HUES6 (cell line): ENCODE data around the gene COL5A1.
"Not testable (repeated sequence)": the region's sequence is repeated elsewhere in the genome, so short reads cannot be mapped to it uniquely, and the experiment has no call there.

Experiments
- H3K27ac ChIP-seq: 2 replicates; pipeline ENCODE4 v1.7.0; 2013; ENCODE audit warnings: low read depth, mild to moderate bottlenecking, low read length, inconsistent platforms
- H3K27me3 ChIP-seq: 2 replicates; pipeline ENCODE4 v1.6.1; 2013; ENCODE audit warnings: low read length; ENCODE audit not compliant: control insufficient read depth, insufficient read depth
- H3K36me3 ChIP-seq: 2 replicates; pipeline ENCODE4 v1.6.1; 2013; ENCODE audit warnings: low read length; ENCODE audit not compliant: control insufficient read depth, insufficient read depth
- H3K4me1 ChIP-seq: 2 replicates; pipeline ENCODE4 v1.6.1; 2013; ENCODE audit warnings: low read length; ENCODE audit not compliant: control insufficient read depth, insufficient read depth
- H3K4me3 ChIP-seq: 2 replicates; pipeline ENCODE4 v1.5.1; 2013; ENCODE audit warnings: low read depth, low read length
- H3K9ac ChIP-seq: one replicate; pipeline ENCODE4 v1.6.1; 2013; ENCODE audit warnings: mild to moderate bottlenecking, low read length
- H3K9me3 ChIP-seq: 2 replicates; pipeline ENCODE4 v1.6.1; 2013; ENCODE audit warnings: low read depth, low read length; ENCODE audit not compliant: control insufficient read depth, insufficient read depth

COL5A1 gene

GRCh38 chr9:134680393-134681060, 38.9 kb downstream of the COL5A1 start:
- Histone ChIP-seq H3K9me3 (peaks cover 7% of the 10 kb centered on the region), H3K36me3 (peaks cover 7% of the 10 kb centered on the region; the same call in 1 of the 2 replicates), H3K27me3 (no peaks in the 10 kb centered on the region), H3K9ac (no peak overlapping the region), H3K27ac (no peak overlapping the region), H3K4me1 (peaks cover 14% of the 10 kb centered on the region; the same call in 1 of the 2 replicates), H3K4me3 (no peak overlapping the region)

GRCh38 chr9:134681061-134681661, 39.6 kb downstream of the COL5A1 start:
- Histone ChIP-seq H3K4me1 (peaks cover 14% of the 10 kb centered on the region; the same call in 1 of the 2 replicates), H3K9me3 (peaks cover 7% of the 10 kb centered on the region; the same call in 1 of the 2 replicates), H3K36me3 (peaks cover 7% of the 10 kb centered on the region; the same call in 1 of the 2 replicates), H3K9ac (no peak overlapping the region), H3K27ac (no peak overlapping the region), H3K4me3 (no peak overlapping the region), H3K27me3 (no peaks in the 10 kb centered on the region)

- H3K27ac ChIP-seq, result no peak overlapping the region
- H3K27me3 ChIP-seq, result no peaks in the 10 kb centered on the region
- no peak overlapping the region for H3K4me3 ChIP-seq
- peaks cover 7% of the 10 kb centered on the region; the same call in 1 of the 2 replicates for H3K36me3 ChIP-seq
- peaks cover 14% of the 10 kb centered on the region; the same call in 1 of the 2 replicates for H3K4me1 ChIP-seq
- no peak overlapping the region for H3K9ac ChIP-seq
- peaks cover 7% of the 10 kb centered on the region; the same call in 1 of the 2 replicates for H3K9me3 ChIP-seq
Observed at GRCh38 chr9:134682026-134682425, 40.4 kb downstream of the COL5A1 start.

GRCh38 chr9:134682651-134683364, 41.2 kb downstream of the COL5A1 start:
- no peak overlapping the region for H3K9ac ChIP-seq
- no peak overlapping the region for H3K4me3 ChIP-seq
- H3K9me3 ChIP-seq, result peaks cover 7% of the 10 kb centered on the region; the same call in 1 of the 2 replicates
- no peak overlapping the region for H3K27ac ChIP-seq
- H3K27me3 ChIP-seq, result no peaks in the 10 kb centered on the region
- H3K4me1 ChIP-seq, result peaks cover 14% of the 10 kb centered on the region; the same call in 1 of the 2 replicates
- H3K36me3 ChIP-seq, result peaks cover 7% of the 10 kb centered on the region; the same call in 1 of the 2 replicates

- Histone ChIP-seq H3K9ac (no peak overlapping the region), H3K36me3 (peaks cover 7% of the 10 kb centered on the region; the same call in 1 of the 2 replicates), H3K9me3 (peaks cover 7% of the 10 kb centered on the region; the same call in 1 of the 2 replicates), H3K27ac (no peak overlapping the region), H3K4me3 (no peak overlapping the region), H3K4me1 (peaks cover 9% of the 10 kb centered on the region; the same call in 1 of the 2 replicates), H3K27me3 (no peaks in the 10 kb centered on the region)
Observed at GRCh38 chr9:134683714-134684374, 42.2 kb downstream of the COL5A1 start.

- H3K27me3 ChIP-seq, result no peaks in the 10 kb centered on the region
- peaks cover 7% of the 10 kb centered on the region; the same call in 1 of the 2 replicates for H3K36me3 ChIP-seq
- no peak overlapping the region for H3K4me3 ChIP-seq
- no peak overlapping the region for H3K27ac ChIP-seq
- peaks cover 7% of the 10 kb centered on the region; the same call in 1 of the 2 replicates for H3K4me1 ChIP-seq
- no peak overlapping the region for H3K9ac ChIP-seq
- peaks cover 7% of the 10 kb centered on the region; the same call in 1 of the 2 replicates for H3K9me3 ChIP-seq
Observed at GRCh38 chr9:134684375-134684723, 42.7 kb downstream of the COL5A1 start.

- not testable (repeated sequence) for H3K9me3 ChIP-seq, H3K4me1 ChIP-seq, H3K36me3 ChIP-seq, H3K4me3 ChIP-seq, H3K9ac ChIP-seq, H3K27me3 ChIP-seq, H3K27ac ChIP-seq
Observed at GRCh38 chr9:134684941-134685340, 43.3 kb downstream of the COL5A1 start.

- no peak overlapping the region for H3K4me3 ChIP-seq
- H3K9ac ChIP-seq, result no peak overlapping the region
- no peaks in the 10 kb centered on the region for H3K27me3 ChIP-seq
- H3K27ac ChIP-seq, result no peak overlapping the region
- peaks cover 7% of the 10 kb centered on the region; the same call in 1 of the 2 replicates for H3K9me3 ChIP-seq
- H3K4me1 ChIP-seq, result peaks cover under 1% of the 10 kb centered on the region; the same call in 1 of the 2 replicates
- peaks cover 8% of the 10 kb centered on the region; the same call in 1 of the 2 replicates for H3K36me3 ChIP-seq
Observed at GRCh38 chr9:134685784-134686183, 44.2 kb downstream of the COL5A1 start.

GRCh38 chr9:134686896-134687295, 45.3 kb downstream of the COL5A1 start:
- Histone ChIP-seq H3K27me3 (no peaks in the 10 kb centered on the region), H3K27ac (no peak overlapping the region), H3K9ac (no peak overlapping the region), H3K36me3 (peaks cover 19% of the 10 kb centered on the region; the same call in 1 of the 2 replicates), H3K4me3 (no peak overlapping the region), H3K9me3 (peaks cover 7% of the 10 kb centered on the region; the same call in 1 of the 2 replicates), H3K4me1 (no peaks in the 10 kb centered on the region; the same call in 1 of the 2 replicates)

GRCh38 chr9:134687556-134687955, 46.0 kb downstream of the COL5A1 start:
- Histone ChIP-seq H3K4me1 (no peaks in the 10 kb centered on the region; the same call in 1 of the 2 replicates), H3K27ac (no peak overlapping the region), H3K27me3 (no peaks in the 10 kb centered on the region), H3K9ac (no peak overlapping the region), H3K4me3 (no peak overlapping the region), H3K36me3 (peaks cover 23% of the 10 kb centered on the region; the same call in 1 of the 2 replicates), H3K9me3 (peaks cover 7% of the 10 kb centered on the region; the same call in 1 of the 2 replicates)
